Liver (tissue), 9 donors: ENCODE data around the gene NAV2. TPM values are rescaled to one million over a fixed set of nuclear protein-coding genes. Genes with fewer than 3 reads are reported as not detected.

ENCODE experiments used
- DNase-seq: peaks from one replicate; pipeline ENCODE4 v3.0.0-alpha.2; 2017; ENCODE audit warnings: low spot score
- H3K27ac ChIP-seq, 2 donors: one replicate each; pipeline ENCODE4 v1.7.0; 2013; ENCODE audit warnings: inconsistent platforms in 2 of 2, low read length in 2 of 2, control low read depth in 1 of 2, low read depth in 1 of 2, mild to moderate bottlenecking in 1 of 2
- H3K27me3 ChIP-seq, 4 donors: one replicate each; pipeline versions ENCODE4 v1.6.1 to v1.7.0; 2013; ENCODE audit warnings: low read length in 3 of 4, inconsistent platforms in 1 of 4, mild to moderate bottlenecking in 1 of 4, moderate library complexity in 1 of 4; ENCODE audit not compliant: control insufficient read depth in 4 of 4, insufficient read depth in 4 of 4
- H3K36me3 ChIP-seq, 4 donors: one replicate each; pipeline versions ENCODE4 v1.6.1 to v1.7.0; 2013; ENCODE audit warnings: low read length in 3 of 4, mild to moderate bottlenecking in 3 of 4, low read depth in 1 of 4, moderate library complexity in 1 of 4; ENCODE audit not compliant: control insufficient read depth in 4 of 4, insufficient read depth in 3 of 4
- H3K4me1 ChIP-seq, 4 donors: one replicate each; pipeline versions ENCODE4 v1.6.1 to v1.7.0; 2013; ENCODE audit warnings: low read length in 3 of 4, mild to moderate bottlenecking in 3 of 4, moderate library complexity in 1 of 4; ENCODE audit not compliant: control insufficient read depth in 4 of 4, insufficient read depth in 4 of 4
- H3K4me3 ChIP-seq, 3 donors: one replicate each; pipeline versions ENCODE4 v1.6.1 to v1.7.0; 2013; ENCODE audit warnings: low read length in 3 of 3, control low read depth in 1 of 3, low read depth in 1 of 3, mild to moderate bottlenecking in 1 of 3
- H3K9ac ChIP-seq, 2 donors: one replicate each; pipeline ENCODE4 v1.7.0; 2013; ENCODE audit warnings: low read length in 2 of 2, mild to moderate bottlenecking in 2 of 2, moderate library complexity in 2 of 2, control low read depth in 1 of 2, low read depth in 1 of 2
- H3K9me3 ChIP-seq, 4 donors: one replicate each; pipeline versions ENCODE4 v1.6.1 to v1.7.0; 2013; ENCODE audit warnings: low read length in 3 of 4; ENCODE audit not compliant: control insufficient read depth in 4 of 4
- ATF3 ChIP-seq: IDR thresholded peaks from 2 replicates; pipeline ENCODE4 v1.6.1; 2016; ENCODE audit warnings: antibody characterized with exemption
- CTCF ChIP-seq: fragments of 150-350 bp; IDR thresholded peaks from 2 replicates; pipeline ENCODE4 v1.5.1; 2017; ENCODE audit warnings: improper control_type of control experiment, low read depth, low read length; ENCODE audit not compliant: missing input control
- EGR1 ChIP-seq, 2 donors: IDR thresholded peaks; 2 replicates each; pipeline ENCODE4 v1.6.1; 2016 to 2018; ENCODE audit warnings: antibody characterized with exemption in 2 of 2, low read depth in 2 of 2
- FOXA1 ChIP-seq: IDR thresholded peaks from 2 replicates; pipeline ENCODE4 v1.6.1; 2016; ENCODE audit warnings: antibody characterized with exemption
- FOXA2 ChIP-seq: IDR thresholded peaks from 2 replicates; pipeline ENCODE4 v1.6.1; 2016; ENCODE audit warnings: antibody characterized with exemption
- GABPA ChIP-seq, 2 donors: IDR thresholded peaks in 1 of 2; conservative IDR thresholded peaks in 1 of 2; 2 replicates each; pipeline ENCODE4 v1.6.1; 2016; ENCODE audit warnings: antibody characterized with exemption in 2 of 2, mild to moderate bottlenecking in 1 of 2, moderate library complexity in 1 of 2
- HNF4A ChIP-seq, 2 donors: conservative IDR thresholded peaks; 2 replicates each; pipeline ENCODE4 v1.6.1; 2016; ENCODE audit warnings: antibody characterized with exemption in 2 of 2, mild to moderate bottlenecking in 2 of 2
- HNF4G ChIP-seq: IDR thresholded peaks from 2 replicates; pipeline ENCODE4 v1.6.1; 2016; ENCODE audit warnings: antibody characterized with exemption
- JUND ChIP-seq, 2 donors: IDR thresholded peaks; 2 replicates each; pipeline ENCODE4 v1.6.1; 2016; ENCODE audit warnings: antibody characterized with exemption in 2 of 2
- NR2F2 ChIP-seq: IDR thresholded peaks from 2 replicates; pipeline ENCODE4 v1.6.1; 2016; ENCODE audit warnings: antibody characterized with exemption
- RAD21 ChIP-seq, 2 donors: IDR thresholded peaks; 2 replicates each; pipeline ENCODE4 v1.6.1; 2016; ENCODE audit warnings: antibody characterized with exemption in 2 of 2, mild to moderate bottlenecking in 2 of 2
- REST ChIP-seq: IDR thresholded peaks from 2 replicates; pipeline ENCODE4 v1.6.1; 2016; ENCODE audit warnings: antibody characterized with exemption, mild to moderate bottlenecking
- SP1 ChIP-seq: IDR thresholded peaks from 2 replicates; pipeline ENCODE4 v1.6.1; 2018; ENCODE audit warnings: antibody characterized with exemption, mild to moderate bottlenecking
- TAF1 ChIP-seq: conservative IDR thresholded peaks from 2 replicates; pipeline ENCODE4 v1.6.1; 2016; ENCODE audit warnings: antibody characterized with exemption, mild to moderate bottlenecking
- YY1 ChIP-seq: IDR thresholded peaks from 2 replicates; pipeline ENCODE4 v1.6.1; 2016; ENCODE audit warnings: antibody characterized with exemption, mild to moderate bottlenecking
- ZBTB33 ChIP-seq: IDR thresholded peaks from 2 replicates; pipeline ENCODE4 v1.6.1; 2016; ENCODE audit warnings: antibody characterized with exemption
- WGBS: extraction: QIAGEN DNeasy Blood & Tissue Kit; methylation state at CpG from one replicate; pipeline ENCODE4 v1.1.7; 2013; 5-methylcytosine and 5-hydroxymethylcytosine counted together
- polyA plus RNA-seq, 2 donors: library from polyadenylated mRNA; stranded (reverse) in 1 of 2; unstranded in 1 of 2; fragments of 200-250 nt in 1 of 2; fragments of >200 nt in 1 of 2; fragmentation: Nextera tagmentation in 1 of 2; extraction: Ambion mirVana in 1 of 2; gene quantifications; one replicate each; pipeline versions ENCODE4 v1.2.1 to v1.2.3, GENCODE V29; 2013 to 2015
- total RNA-seq, 2 donors: library from RNA; depleted of rRNA; stranded (reverse); fragments of >200 nt; gene quantifications; one replicate each; pipeline ENCODE4 v1.2.3, GENCODE V29; 2014
- donor health status: healthy.
- donor health status: healthy.
- donor health status: healthy.
- donor health status: healthy.
- donor health status: healthy.

NAV2 gene
- total and polyA plus RNA-seq, 4 donors = 6.3 to 20.5 (median 11.6) TPM

GRCh38 chr11:20066013-20066782 lies 353.6 kb downstream of the NAV2 start:
- Histone ChIP-seq H3K27me3 (no peaks in the 10 kb centered on the region), H3K27ac (no peak overlapping the region), H3K9ac (no peak overlapping the region), H3K4me1 (no peaks in the 10 kb centered on the region), H3K36me3 (peaks cover 10 to 27% (median 19%) of the 10 kb centered on the region in 4 donors), H3K9me3 (no peaks in the 10 kb centered on the region), H3K4me3 (no peak overlapping the region)
- WGBS = 94% methylated on average over 5 of the region's 5 CpGs
- TF ChIP-seq REST (no peak), NR2F2 (no peak), CTCF (no peak), SP1 (no peak), YY1 (no peak), ATF3 (no peak), HNF4G (no peak), FOXA2 (no peak), JUND (IDR thresholded peaks at IDR 0.05) (no peak), GABPA (IDR thresholded peaks at IDR 0.05 in 1 of 2, conservative IDR thresholded peaks at IDR 0.05 in 1 of 2) (no peak), FOXA1 (no peak)
- no peak for DNase-seq

GRCh38 chr11:20066783-20067156 lies 354.1 kb downstream of the NAV2 start:
- no peak overlapping the region for H3K4me3 ChIP-seq
- H3K27ac ChIP-seq = no peak overlapping the region
- H3K27me3 ChIP-seq = no peaks in the 10 kb centered on the region
- no peak for TF ChIP-seq EGR1 (IDR thresholded peaks at IDR 0.05; ENCODE audit: low read depth in 2 of 2)
- no peak for TF ChIP-seq RAD21 (IDR thresholded peaks at IDR 0.05)
- no peak for TF ChIP-seq YY1
- peaks cover 9 to 27% (median 18%) of the 10 kb centered on the region in 4 donors for H3K36me3 ChIP-seq
- WGBS = 96% methylated on average over 3 of the region's 3 CpGs
- no peak overlapping the region for H3K9ac ChIP-seq
- H3K4me1 ChIP-seq = no peaks in the 10 kb centered on the region
- no peak for DNase-seq
- no peaks in the 10 kb centered on the region for H3K9me3 ChIP-seq

- WGBS = 96% methylated on average over 2 of the region's 2 CpGs
- H3K36me3 ChIP-seq = peaks cover 9 to 27% (median 17%) of the 10 kb centered on the region in 4 donors
- H3K9me3 ChIP-seq = no peaks in the 10 kb centered on the region
- DNase-seq = no peak
- no peak overlapping the region for H3K9ac ChIP-seq
- H3K27me3 ChIP-seq = no peaks in the 10 kb centered on the region
- H3K4me3 ChIP-seq = no peak overlapping the region
- no peaks in the 10 kb centered on the region for H3K4me1 ChIP-seq
- no peak overlapping the region for H3K27ac ChIP-seq
- TF ChIP-seq TAF1 (no peak), HNF4A (conservative IDR thresholded peaks at IDR 0.05) (no peak), CTCF (no peak), HNF4G (no peak), JUND (IDR thresholded peaks at IDR 0.05) (no peak), GABPA (IDR thresholded peaks at IDR 0.05 in 1 of 2, conservative IDR thresholded peaks at IDR 0.05 in 1 of 2) (no peak), EGR1 (IDR thresholded peaks at IDR 0.05; ENCODE audit: low read depth in 2 of 2) (no peak), YY1 (no peak), NR2F2 (no peak), ZBTB33 (no peak), RAD21 (IDR thresholded peaks at IDR 0.05) (no peak), ATF3 (no peak), SP1 (no peak)
These were observed 355.0 kb downstream of the NAV2 start for GRCh38 chr11:20067665-20068064.
